GM18907 (cell line): ENCODE results near the gene KRTAP10-12.
"Not testable (repeated sequence)": the region's sequence is repeated elsewhere in the genome, so short reads cannot be mapped to it uniquely, and the experiment has no call there.

ENCODE experiments used
- ATAC-seq: cut with Tn5 transposase; IDR thresholded peaks from one replicate; pipeline ENCODE4 v1.9.1; 2021; ENCODE audit warnings: mild to moderate bottlenecking, moderate library complexity; ENCODE audit not compliant: unreplicated experiment

The KRTAP10-12 gene

GRCh38 chr21:44697172-44697810, at the start of gene KRTAP10-12:
Gene KRTAP10-12 (plus strand): TSS chr21:44697172. CDS start chr21:44697202, 30 bp downstream.
- not testable (repeated sequence) for ATAC-seq

- ATAC-seq = no peak
These were observed 49.8 kb upstream of the KRTAP10-12 start for GRCh38 chr21:44647222-44647552.

GRCh38 chr21:44648557-44649311, 48.2 kb upstream of the KRTAP10-12 start:
- ATAC-seq = no peak

GRCh38 chr21:44649521-44650100, 47.4 kb upstream of the KRTAP10-12 start:
- ATAC-seq = no peak

GRCh38 chr21:44650265-44650972, 46.6 kb upstream of the KRTAP10-12 start:
- no peak for ATAC-seq

GRCh38 chr21:44650973-44651675, 45.8 kb upstream of the KRTAP10-12 start:
- no peak for ATAC-seq

GRCh38 chr21:44653123-44653522, 43.8 kb upstream of the KRTAP10-12 start:
- no peak for ATAC-seq

- no peak for ATAC-seq
These were observed 43.1 kb upstream of the KRTAP10-12 start for GRCh38 chr21:44653656-44654575.

- ATAC-seq = no peak
These were observed 42.3 kb upstream of the KRTAP10-12 start, which contains the start of gene KRTAP12-4 for GRCh38 chr21:44654576-44655175. Gene KRTAP12-4 (minus strand): TSS chr21:44654659. CDS start chr21:44654614, 45 bp downstream.

- no peak for ATAC-seq
These were observed 40.1 kb upstream of the KRTAP10-12 start for GRCh38 chr21:44656868-44657267.

GRCh38 chr21:44657635-44658540, 39.1 kb upstream of the KRTAP10-12 start, which contains the start of gene KRTAP12-3:
Gene KRTAP12-3 (plus strand): TSS chr21:44657932. CDS start chr21:44657980, 48 bp downstream.
- no peak for ATAC-seq

GRCh38 chr21:44658541-44658910, 38.4 kb upstream of the KRTAP10-12 start:
- ATAC-seq = no peak

GRCh38 chr21:44658913-44659595, 37.9 kb upstream of the KRTAP10-12 start:
- no peak for ATAC-seq

GRCh38 chr21:44661567-44661966, 35.4 kb upstream of the KRTAP10-12 start:
- ATAC-seq = not testable (repeated sequence)

GRCh38 chr21:44664691-44665090, 32.3 kb upstream of the KRTAP10-12 start:
- no peak for ATAC-seq

- ATAC-seq = no peak
These were observed 30.3 kb upstream of the KRTAP10-12 start, which contains the start of gene KRTAP12-2 for GRCh38 chr21:44666401-44667320. Gene KRTAP12-2 (minus strand): TSS chr21:44666927. CDS start chr21:44666886, 41 bp downstream.
